ENCODE data around the gene TBC1D21.

TBC1D21 gene

GRCh38 chr15:73928241-73928579, 54.8 kb downstream of the TBC1D21 start:
- H3K27ac ChIP-seq, result peak overlapping the region; percentile 70
- TF ChIP-seq CTCF (conservative IDR thresholded peaks at IDR 0.05) (no peak), ZFX (IDR thresholded peaks at IDR 0.05) (no peak)

GRCh38 chr15:73928971-73929627, 55.7 kb downstream of the TBC1D21 start:
- H3K27ac ChIP-seq, result no peak overlapping the region
- TF ChIP-seq CTCF (conservative IDR thresholded peaks at IDR 0.05) (no peak), ZFX (IDR thresholded peaks at IDR 0.05) (no peak)

GRCh38 chr15:73930371-73930770, 57.0 kb downstream of the TBC1D21 start:
- H3K27ac ChIP-seq, result no peak overlapping the region
- no peak for TF ChIP-seq ZFX (IDR thresholded peaks at IDR 0.05)
- TF ChIP-seq CTCF (conservative IDR thresholded peaks at IDR 0.05), result no peak

GRCh38 chr15:73930790-73931281, 57.5 kb downstream of the TBC1D21 start:
- no peak overlapping the region for H3K27ac ChIP-seq
- TF ChIP-seq CTCF (conservative IDR thresholded peaks at IDR 0.05) (no peak), ZFX (IDR thresholded peaks at IDR 0.05) (no peak)

- no peak overlapping the region for H3K27ac ChIP-seq
- no peak for TF ChIP-seq CTCF (conservative IDR thresholded peaks at IDR 0.05)
- no peak for TF ChIP-seq ZFX (IDR thresholded peaks at IDR 0.05)
Observed at GRCh38 chr15:73931441-73931840, 58.1 kb downstream of the TBC1D21 start.

- no peak for TF ChIP-seq ZFX (IDR thresholded peaks at IDR 0.05)
- no peak overlapping the region for H3K27ac ChIP-seq
Observed at GRCh38 chr15:73932381-73933191, 59.2 kb downstream of the TBC1D21 start.

GRCh38 chr15:73934281-73934680, 60.9 kb downstream of the TBC1D21 start:
- peak overlapping the region; percentile 66 for H3K27ac ChIP-seq

More at GRCh38 chr15:73934281-73934680, 60.9 kb downstream of the TBC1D21 start:
- no peak for TF ChIP-seq ZFX (IDR thresholded peaks at IDR 0.05)
- TF ChIP-seq CTCF (conservative IDR thresholded peaks at IDR 0.05), result no peak

Data from C4-2B (cell line).